Measurements from ENCODE around the gene RASSF8. TPM values are rescaled to one million over a fixed set of nuclear protein-coding genes. Genes with fewer than 3 reads are reported as not detected.

The RASSF8 gene
- polyA plus RNA-seq, 5 donors, result 19.9 to 39.4 (median 37.6) TPM

- no peak for DNase-seq
Observed at GRCh38 chr12:26102953-26103352, 144.5 kb downstream of the RASSF8 start.

DNA sequence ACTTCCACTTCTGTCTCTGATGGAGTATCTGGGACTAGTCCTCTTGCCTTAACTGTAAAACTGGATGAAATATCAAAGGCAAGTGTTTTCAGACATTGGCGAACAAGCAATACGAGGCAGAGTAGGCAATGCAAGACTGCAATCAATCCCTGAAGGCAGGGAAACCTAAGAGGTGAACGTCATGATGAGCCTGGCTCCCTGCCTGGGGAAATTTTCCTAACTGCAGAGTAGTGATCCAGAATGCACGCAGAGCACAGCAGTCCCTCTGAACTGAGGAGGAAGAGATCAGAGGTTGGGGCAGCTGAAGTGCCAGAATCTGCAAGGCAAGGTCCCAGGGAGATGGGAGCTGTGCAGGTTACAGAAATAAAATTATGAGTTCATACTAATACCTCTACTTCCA, 147.9 kb downstream of the RASSF8 start:
- DNase-seq, result no peak

- no peak for DNase-seq
Observed at GRCh38 chr12:26108915-26109314, 150.4 kb downstream of the RASSF8 start.

- DNase-seq, result peak in 1 of 2 donors; percentile 54
Observed at GRCh38 chr12:26109343-26109881, 150.9 kb downstream of the RASSF8 start.

- no peak for DNase-seq
Observed at GRCh38 chr12:26112232-26112631, 153.8 kb downstream of the RASSF8 start.

DNA sequence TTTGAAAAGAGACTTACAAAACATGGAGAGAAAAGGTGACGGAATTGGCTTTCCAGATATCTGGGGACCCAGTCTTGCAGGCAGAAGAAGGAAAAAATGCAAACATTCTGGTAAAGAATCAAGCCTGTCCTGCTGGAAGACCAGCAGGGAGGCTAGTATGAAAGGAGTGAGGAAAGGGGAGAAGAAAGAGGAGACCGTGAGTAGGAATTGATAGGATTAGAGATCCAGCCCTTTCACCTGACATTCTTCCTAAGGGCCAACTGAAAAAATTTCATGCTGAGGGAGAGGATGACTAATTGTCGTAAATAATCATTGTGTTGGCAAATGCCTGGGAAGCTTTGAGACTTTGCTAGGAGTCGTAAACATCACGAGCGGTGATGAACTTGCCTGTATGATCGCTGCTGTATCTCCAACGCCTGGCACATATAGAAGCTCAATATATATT, 154.2 kb downstream of the RASSF8 start:
- DNase-seq, result no peak

- no peak for DNase-seq
Observed at GRCh38 chr12:26113181-26113654, 154.7 kb downstream of the RASSF8 start.

DNA sequence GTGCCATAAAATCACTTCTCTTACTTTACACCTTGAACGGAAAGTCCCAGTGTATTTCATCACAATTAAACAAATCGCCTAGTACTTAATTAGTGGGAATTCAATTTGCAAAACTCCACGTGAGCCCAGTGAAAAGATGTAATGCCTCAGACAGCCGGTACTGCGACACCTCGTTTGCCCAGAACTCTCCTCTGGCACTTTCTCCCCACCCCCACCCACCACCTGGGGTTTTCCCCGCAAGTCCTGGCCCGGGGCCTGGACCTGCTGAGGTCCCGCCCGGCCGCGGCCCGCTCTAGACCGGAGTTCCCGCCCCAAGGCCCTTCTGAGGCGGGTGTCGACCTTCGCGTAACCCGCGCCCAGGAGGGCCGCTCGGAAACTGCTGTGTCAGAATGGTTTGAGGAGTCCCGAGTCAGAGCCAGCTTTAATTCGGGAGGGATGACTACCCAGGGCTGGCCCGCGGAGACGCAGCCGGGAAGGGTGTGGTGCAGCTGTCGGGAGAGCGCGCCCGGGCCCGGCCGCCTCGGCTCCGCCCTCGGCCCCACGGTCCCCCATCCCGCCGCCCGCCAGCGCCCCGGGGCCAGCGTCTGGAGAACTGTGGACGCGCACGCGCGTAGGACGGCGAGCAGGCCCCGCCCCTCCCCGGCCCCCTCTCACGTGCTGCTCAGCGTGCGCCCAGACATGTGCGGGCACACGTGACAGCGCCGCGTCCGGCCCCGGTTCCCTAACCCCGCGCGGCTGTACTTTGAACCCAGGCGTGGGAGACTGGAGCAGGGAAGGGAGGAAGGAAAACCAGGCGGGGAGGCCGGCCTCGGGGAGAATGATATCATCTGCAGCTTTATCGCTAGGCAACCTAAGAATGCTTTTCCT, 155.6 kb downstream of the RASSF8 start:
- peak; percentile 89 to 90 for DNase-seq

DNA sequence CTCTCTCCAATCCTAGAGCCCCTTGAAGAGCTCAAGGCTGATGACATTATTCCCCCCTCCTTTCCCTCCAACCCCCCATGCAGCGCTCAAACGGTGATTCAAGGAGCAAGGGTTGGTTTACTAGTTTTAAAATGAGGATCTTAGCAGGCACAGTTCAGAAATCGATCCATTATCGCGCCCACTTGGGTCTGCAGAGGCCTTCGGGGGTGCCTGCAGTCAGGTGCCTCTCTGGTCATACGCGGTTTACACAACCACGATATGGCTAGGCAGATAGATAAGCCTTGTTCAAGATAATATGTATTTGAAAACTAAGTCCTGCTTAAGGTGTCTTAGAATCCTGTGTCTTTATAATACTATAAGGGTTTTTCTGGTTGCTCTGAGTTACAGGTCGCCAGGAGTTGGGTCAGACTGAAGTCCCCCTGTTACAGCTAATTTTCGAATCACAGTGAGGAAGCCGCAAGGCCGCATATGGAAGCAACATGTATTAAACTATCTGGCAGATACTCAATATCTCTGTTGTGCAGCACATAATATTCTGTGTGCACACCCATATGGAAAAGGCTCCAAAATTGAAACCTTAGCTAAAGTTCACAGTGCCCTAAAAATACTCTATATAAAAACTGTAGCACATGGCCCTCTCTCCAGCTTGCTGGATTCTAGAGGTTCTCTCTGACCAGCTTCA, 156.4 kb downstream of the RASSF8 start:
- no peak for DNase-seq

GRCh38 chr12:26116829-26117715, 158.6 kb downstream of the RASSF8 start:
- DNase-seq, result no peak

DNA sequence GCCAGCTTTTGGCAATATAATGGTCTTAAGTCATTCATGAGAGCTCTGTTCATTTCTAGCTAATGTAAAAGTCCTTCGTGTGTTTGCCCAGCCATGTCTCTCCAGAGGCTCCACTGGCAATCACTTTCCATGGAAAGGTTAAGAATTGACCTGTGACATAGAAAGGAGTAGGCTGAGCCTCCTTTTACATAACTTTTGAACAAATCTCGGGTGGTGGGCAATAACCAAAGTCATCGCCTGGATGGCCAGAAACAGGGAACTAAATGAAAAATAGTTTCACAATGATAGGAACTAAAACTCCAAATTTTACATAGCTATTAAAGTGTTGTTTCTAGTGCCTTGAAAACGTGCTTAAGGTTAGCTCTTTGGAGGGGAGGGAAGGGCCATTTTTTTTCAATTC, 159.8 kb downstream of the RASSF8 start:
- DNase-seq, result no peak

GRCh38 chr12:26119391-26119989, 161.0 kb downstream of the RASSF8 start:
- peak in 1 of 2 donors; percentile 61 for DNase-seq

GRCh38 chr12:26120561-26121274, 162.2 kb downstream of the RASSF8 start:
- DNase-seq, result no peak

- no peak for DNase-seq
Observed at GRCh38 chr12:26121323-26122060, 163.0 kb downstream of the RASSF8 start.

GRCh38 chr12:26122061-26122680, 163.7 kb downstream of the RASSF8 start:
- DNase-seq, result no peak

- DNase-seq, result no peak
Observed at GRCh38 chr12:26122681-26123481, 164.4 kb downstream of the RASSF8 start.

DNA sequence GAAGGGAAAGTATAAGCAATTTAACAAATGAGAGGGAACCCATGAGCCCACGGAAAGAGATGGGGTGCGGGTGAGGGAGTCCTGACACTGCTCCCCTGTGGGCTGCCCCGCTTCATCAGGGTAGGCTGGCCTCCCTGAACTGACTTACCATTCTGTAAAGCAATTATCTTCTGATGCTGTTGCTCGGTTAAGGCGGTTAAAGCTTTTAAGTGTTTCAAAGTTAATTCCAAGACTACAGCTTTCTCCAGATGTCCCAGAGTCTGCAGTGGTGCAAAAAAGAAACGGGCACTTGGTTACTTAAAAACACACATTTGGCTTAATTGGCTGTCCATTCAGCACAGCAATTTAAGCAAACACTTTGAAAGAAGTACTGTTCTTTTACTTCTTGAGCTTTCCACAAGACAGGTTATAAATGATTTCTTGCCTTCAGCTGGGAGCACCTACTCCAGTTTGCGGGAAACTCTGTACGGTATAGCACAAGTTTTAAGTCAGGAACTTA, 165.0 kb downstream of the RASSF8 start:
- no peak for DNase-seq
